C4-2B (cell line): Measurements from ENCODE around the gene RAD50.

Experiments
- CTCF ChIP-seq: fragments of 450-650 bp; conservative IDR thresholded peaks from 2 replicates; pipeline ENCODE4 v1.5.1; 2017; ENCODE audit warnings: mild to moderate bottlenecking
- ZFX ChIP-seq: fragments of 450-650 bp; IDR thresholded peaks from 2 replicates; pipeline ENCODE4 v1.6.1; 2017

- TF ChIP-seq CTCF = no peak
- no peak for TF ChIP-seq ZFX
These were observed 131.2 kb downstream of the RAD50 start for GRCh38 chr5:132687995-132688394.
